ENCODE measurements around the gene HSPG2.
"Not testable (repeated sequence)": the region's sequence is repeated elsewhere in the genome, so short reads cannot be mapped to it uniquely, and the experiment has no call there.

Gene HSPG2

DNA sequence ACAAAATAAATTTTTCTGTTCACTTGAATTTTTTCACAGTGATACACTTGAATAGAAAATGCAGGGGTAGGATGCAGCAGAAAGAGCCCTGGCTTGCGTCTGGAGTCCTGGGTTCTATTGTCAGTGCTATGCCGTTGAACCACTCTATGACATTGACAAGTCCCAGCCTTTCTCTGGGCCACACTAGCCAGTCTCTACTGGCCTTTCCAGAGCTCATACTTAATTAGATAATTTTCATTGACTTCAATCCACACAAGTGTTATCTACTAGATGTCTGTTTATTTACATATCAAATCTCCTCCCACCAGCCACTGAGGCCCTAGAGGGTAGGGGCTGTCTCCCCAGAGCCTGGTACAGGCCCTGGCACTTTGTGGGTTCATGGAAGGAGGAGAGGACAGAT, 24.2 kb upstream of the HSPG2 start:
- intact Hi-C loops (cut with DNase I), result no loop called here
- DNase-seq, result no peak

DNA sequence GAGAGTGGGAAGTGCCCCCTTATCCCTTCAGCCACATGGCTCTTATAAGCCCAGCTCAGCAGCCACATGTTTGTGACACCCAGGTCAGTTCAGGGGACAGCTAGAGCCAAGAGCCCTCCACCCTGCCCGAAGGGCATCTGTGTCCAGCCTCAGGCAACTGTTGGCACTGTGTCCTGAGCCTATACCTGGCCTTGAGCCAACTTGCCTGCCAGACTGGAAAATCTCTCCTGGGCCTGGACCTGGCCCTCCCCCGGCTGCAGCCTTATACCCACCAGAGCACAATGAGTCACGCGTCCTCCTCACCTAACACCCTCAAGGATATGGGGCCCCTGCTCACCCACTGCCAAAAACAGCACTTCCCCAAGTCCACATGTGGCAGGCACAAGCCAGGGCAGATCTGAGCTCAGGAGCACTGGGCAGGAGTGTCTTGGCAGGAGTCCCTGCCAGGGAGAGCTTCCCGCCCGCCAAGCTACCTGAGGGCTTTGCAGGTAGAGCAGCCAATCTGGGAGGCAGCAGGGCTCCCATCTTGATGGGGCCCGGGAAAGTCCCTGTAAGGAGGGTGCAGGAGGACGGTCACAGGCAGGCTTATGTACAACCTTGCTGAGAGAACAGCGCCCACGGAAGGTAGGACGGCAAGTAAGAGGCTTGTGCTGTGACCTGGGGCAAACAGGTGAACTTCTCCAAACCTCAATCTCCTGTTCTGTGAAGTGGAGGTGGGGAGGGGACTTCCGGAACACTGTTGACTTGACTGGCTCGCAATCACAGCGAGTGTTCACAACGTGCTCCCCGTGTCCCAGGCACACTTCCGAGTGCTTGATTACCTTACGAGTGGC, 19.8 kb upstream of the HSPG2 start:
- intact Hi-C loops (cut with DNase I), result no loop called here
- no peak for DNase-seq

DNA sequence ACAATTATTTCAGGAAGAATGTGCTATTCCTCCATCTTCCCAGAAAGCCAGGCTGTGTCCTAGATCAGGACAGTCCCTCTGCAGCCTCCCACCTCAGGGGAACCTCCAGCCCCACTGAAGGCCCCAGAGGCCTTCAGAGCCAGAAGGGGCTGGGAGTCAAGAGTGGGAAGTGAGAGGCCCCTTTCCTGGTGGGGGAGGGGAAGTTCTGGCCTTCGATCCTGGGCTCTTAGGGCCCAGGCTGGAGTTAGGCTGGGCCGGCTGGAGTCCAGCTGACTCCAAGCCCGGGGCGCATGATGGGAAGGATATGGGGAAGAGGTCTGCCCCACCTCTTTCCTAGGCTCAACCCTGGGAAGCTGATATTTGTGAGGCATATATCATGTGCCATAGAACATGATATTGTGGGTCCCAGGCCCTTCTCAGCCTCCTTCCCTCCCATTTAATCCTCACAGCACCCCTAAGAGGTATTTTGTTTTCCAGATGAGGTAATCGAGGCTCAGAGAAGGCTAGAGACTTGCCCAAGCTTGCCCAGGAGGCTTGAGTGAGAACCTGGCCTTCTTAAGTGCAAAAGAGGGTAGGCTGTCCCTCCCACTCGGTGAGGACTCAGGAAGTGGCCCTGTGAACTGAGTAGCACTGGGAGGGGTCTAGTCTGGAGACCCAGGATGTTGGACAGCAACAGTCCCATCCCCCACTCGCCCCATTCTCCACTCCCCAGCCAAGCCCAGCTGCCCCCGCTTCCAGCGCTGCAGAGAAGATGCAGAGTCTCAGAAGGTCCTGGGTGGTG, 18.6 kb upstream of the HSPG2 start:
- no peak for DNase-seq
- intact Hi-C loops (cut with DNase I), result no loop called here

DNA sequence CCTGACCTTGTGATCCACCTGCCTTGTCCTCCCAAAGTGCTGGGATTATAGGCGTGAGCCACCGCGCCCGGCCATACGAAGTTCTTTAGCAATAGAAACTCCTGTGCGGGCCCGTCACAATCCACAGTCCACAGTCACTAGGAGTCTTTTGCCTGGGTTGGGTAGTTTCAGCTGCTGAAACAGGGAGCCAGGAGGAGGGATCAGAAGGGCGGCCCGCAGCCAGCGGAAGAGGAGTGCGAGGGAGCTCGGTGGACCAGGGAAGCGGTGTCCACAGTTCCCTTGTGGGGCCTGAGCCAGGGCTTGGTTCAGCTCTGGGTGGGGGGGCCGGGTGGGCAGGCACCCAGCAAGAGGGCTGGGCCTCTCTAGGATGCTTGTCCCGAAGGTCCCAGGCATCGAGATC, 17.9 kb upstream of the HSPG2 start:
- intact Hi-C loops (cut with DNase I), result no loop called here
- no peak for DNase-seq

DNA sequence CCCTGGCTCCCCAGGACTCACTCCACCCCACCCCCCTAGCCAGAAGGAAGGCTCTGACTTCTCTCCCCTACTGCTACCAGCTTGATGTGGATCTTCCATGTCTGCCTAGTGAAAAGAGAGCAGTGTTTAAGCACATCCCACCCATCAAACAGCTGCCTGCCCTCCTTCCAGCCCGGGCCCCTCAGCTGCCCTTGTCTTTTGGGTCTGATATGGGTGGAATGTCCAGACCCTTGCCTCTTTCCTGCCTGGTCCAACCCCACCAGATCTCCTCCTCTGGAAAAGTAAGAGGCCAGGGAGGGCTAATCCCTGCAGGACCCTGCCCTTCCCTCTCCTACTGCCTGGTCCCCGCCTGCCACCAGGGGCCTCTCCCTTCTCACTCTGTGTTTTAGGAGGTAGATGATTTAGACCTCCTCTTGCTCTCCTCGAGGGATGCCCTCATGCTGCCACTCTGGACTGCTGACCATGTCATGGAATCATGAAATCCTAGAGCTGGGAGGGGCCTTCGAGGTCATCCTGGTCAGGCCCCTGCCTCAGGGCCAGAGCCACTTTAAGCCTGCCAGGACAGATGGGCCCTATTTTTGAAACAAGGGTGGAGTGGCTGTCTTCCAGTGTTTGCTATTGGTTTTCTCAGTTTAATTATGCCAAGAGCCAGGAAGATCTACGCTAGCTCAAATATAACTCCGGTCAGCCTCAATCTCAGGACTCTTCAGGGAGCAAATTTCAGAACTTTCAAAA, 15.8 kb upstream of the HSPG2 start:
- no peak for DNase-seq
- intact Hi-C loops (cut with DNase I), result no loop called here

DNA sequence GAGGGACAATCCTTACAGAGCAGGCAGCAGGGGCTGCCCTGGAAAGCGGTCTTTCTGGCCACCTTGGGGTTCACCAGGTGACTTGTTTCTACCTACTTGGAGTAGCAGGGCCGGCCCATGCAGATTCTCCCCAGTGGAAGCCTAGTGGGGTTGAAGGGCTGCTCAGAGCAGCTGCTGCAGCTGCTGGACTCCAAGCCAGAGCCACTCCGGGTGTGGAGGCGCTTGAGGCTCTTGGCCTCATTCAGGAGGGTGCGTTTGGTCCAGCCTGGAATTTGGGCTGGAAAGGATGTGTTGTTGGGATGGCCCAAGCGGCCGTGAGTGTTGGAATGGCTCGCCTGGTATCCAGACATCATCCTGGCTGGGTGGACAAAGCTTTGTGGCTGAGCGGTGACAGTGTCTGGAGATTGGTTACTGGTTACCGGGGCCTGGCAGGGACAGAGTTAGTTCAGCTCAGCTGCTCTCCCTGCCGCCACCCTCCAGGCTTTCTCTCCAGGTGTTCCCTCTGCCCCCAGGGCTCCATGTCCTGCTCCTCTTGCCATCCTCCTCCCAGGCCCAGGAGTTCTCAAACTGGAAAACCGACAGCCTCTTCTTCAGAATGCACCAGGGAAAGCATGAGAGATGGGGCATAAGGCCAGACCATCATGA, 14.2 kb upstream of the HSPG2 start:
- no peak for DNase-seq
- intact Hi-C loops (cut with DNase I), result no loop called here

DNA sequence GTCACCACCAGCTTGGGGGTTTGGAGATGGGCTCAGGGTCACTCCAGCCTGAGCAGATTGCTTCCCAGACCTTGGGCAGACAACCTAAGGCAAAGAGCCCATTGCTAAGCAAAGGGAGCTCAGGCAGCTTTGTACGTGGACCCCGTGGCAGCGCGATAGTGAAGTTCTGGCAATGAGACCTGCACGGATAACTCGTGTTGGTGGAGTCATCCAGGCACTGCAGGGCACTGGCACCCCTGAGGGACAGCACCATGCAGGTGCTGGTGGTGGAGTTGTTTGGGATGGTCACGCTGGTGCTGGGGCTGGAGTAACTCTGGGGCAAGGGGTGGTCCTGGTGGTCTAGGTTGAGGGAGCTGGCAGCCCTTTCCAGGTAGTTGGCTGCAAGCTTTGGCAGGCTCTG, 13.6 kb upstream of the HSPG2 start:
- intact Hi-C loops (cut with DNase I), result no loop called here
- no peak for DNase-seq

DNA sequence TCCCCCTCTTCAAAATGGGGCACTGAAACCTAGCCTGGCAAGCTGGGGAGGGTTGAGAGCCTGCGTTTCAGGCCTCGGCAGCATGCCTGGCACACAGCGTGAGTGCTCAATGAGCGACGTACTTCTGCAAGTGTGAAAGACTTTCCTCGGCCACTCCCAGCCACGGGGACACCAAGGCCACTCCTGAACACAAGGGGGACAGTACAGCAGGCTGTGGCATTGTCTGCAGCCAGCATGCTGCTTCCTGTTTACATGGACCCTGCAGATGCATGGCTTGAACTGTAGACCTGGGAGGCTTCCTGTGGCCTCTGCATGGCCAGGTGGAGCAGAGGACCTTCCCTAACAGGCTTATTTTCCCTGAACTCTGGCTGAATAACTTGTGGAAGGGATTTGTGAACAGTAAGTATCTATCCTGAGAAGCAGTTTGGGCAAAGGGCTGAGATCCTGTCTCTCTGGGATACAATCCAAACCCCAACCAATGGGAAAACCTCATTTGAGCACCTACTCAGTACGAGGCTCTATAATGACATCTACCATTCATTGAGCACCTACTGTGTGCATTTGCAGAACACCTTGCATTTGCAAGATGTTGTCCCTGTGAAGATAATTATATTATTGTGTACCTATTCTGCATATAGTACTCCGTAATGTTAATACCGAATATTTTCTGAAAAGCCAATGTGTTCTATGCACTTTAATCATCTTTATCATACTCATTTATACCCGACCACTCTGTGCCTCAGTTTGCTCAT, 9.9 kb upstream of the HSPG2 start:
- DNase-seq, result no peak
- intact Hi-C loops (cut with DNase I), result no loop called here

DNA sequence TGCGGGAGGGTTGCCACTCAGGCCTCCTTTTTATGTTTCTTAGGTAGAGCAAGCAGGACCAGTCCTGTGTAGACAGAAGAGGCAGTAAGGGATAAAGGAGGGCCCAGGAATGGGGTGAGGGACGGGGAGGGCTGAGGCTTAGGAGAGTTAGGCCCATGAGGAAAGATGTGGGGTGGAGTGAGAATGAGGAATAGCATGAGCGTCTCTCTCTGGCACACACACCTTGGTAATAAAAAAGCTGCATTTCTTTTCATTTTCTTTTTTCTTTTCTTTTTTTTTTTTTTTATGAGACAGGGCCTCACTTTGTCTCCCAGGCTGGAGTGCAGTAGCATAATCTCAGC, 7.6 kb upstream of the HSPG2 start:
- intact Hi-C loops (cut with DNase I), result no loop called here
- no peak for DNase-seq

DNA sequence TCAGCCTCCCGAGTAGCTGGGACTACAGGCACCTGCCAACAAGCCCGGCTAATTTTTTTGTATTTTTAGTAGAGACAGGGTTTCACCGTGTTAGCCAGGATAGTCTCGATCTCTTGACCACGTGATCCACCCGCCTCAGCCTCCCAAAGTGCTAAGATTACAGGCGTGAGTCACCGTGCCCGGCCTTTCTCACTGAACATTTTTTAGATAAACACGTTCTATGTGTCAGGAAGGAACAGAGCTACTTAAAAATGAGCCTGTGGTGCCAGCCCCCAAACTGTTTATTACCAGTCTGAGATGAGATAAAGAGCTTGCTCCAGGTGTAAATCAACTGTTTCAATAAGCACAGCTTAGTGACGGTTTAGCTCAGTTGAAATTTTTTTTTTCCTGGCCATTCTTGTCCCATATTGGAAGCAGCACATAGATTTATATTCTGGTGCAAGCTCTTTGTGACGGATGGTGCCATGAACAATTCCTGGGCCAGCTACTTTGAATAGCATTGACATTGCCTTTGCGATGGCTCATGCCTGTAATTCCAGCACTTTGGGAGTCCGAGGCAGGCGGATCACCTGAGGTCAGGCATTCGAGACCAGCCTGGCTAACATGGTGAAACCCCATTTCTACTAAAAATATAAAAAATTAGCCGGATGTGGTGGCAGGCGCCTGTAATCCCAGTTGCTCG, 6.0 kb upstream of the HSPG2 start:
- DNase-seq, result peak in 2 of 42 donors; percentile 14 to 43
- intact Hi-C loops (cut with DNase I), result not testable (repeated sequence)

DNA sequence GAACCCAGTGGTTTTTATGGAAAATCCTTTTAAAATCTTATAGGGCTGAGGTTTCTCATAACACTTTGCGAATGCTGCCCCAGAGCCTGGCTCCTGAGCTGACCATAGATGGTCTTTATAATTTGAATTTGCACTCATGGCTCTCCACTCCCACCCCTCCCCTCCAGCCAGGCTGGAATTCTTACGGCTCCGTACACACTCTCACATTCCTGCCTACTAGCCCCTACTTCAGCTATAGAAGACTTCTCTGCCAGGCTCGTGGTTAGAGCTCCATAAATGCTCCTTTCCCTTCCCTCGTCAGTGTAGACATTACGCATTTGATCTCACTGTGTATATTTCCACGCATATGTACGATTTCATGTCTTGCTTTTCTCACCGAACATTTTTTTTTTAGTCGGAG, 5.4 kb upstream of the HSPG2 start:
- no peak for DNase-seq
- intact Hi-C loops (cut with DNase I), result no loop called here

DNA sequence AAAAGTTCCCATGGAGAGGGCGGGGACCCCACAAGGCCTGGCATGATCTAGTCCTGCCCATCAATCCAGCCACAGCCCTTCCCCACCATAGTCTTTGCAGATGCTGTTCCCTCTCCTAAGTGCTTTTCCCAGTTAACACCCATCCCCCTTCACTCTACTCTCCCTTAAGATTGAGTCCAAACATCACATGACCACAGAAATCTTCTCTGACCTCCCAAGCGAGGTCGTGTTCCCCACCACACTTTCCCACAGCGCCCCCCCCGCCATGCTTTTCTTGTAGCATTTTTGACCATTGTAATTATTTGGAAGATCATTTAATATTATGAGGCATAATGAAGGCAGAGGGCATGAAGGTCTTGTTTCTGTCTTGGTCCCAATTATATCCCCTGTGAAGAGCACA, 4.3 kb upstream of the HSPG2 start:
- DNase-seq, result no peak
- intact Hi-C loops (cut with DNase I), result no loop called here

DNA sequence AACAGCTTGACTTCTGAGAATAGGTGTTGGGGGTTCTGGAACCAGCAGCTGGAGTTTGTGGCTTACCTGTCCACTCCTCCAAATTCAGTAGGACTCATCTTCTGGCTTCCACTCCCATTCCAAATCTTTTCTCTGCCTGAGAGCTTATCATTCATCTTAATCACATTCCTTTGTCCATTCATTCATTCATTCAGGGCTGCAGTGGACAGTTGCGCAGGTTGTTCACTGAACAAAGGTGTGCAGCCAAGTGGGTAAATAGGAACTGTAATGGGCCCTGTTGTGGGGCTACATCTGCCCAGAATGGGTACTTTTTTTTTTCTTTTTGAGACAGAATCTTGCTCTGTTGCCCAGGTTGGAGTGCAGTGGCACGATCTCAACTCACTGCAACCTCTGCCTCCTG, 3.4 kb upstream of the HSPG2 start:
- no peak for DNase-seq
- intact Hi-C loops (cut with DNase I), result no loop called here

DNA sequence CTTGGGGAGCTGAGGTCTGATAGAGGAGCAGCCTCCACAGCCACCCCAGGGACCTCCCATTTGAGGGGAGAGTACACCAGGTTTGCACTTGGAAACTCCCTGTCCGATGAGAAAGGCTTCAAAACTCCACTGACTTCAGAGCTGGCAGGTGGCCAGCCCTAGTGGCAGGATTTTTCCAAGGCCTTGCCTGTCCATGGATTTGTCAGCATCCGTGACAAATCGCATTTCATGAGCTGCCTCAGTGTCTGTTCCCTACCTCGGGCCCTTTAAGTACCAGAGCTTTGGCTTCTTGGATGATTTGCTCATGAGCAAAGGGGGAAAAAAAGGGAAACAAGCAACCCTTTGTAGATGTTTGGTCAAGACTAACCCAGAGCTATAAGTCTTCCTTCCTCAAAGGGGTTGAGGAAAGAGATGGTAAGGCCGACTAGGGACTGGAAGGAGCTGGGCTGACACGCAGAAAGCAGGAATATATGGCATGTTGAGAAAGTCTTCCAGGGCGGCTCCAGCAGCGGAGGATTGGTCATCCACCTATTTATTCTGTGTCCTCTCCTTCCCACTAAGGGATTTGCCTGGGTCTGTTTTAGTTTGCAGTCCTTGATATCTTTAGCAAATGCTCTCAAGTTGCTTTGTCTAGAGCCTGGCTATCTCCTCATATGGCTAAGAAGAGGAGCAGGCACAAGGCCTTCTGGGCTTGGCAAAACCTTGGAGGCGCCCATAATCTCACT, 2.7 kb upstream of the HSPG2 start:
- DNase-seq, result peak in 41 of 42 donors; percentile 35 to 88 (median 66)
- intact Hi-C loops (cut with DNase I), result loop anchor here (5.0 kb wide), 1 partner anchor 158 kb away; the partner anchor contains the start of gene USP48

DNA sequence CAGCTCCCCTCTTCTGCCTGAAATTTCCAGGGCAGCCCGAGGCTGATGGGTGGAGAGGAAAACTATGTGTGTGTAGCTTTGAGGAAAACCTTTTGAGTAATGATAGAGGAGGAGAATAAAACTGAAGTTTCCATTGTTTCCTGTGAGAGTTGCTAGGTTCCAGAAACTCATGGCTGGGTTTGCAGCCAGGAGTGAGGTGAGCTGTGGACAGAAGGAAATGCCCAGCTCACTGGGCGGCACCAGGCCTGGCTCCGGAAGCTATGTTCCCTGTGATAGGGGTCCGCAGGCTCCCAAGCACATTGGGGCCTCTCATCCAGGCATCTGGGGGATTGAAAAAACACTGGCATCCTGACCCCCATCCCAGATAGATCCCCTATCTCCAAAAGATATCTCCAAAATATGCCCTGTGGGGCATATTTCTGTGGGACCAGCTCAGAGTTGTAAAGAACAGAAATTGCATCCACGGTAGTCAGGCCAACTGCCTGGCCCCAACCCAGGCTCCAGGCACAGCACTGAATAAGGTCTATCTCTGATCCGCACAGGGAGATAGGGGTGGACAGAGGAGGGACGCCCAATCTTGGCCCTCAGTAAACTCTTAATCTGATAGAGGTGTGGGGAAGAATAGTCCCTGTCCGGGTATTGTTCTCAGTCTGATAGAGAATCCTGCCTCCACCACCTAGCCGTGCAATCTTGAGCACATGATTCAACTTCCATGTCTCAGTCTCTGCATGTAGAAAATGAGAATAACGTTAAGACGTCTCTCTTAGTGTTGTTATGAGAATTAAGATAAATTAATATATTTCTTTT, 1.8 kb upstream of the HSPG2 start:
- intact Hi-C loops (cut with DNase I), result loop anchor here (5.0 kb wide), 1 partner anchor 157 kb away; the partner anchor contains the start of gene USP48
- DNase-seq, result no peak

DNA sequence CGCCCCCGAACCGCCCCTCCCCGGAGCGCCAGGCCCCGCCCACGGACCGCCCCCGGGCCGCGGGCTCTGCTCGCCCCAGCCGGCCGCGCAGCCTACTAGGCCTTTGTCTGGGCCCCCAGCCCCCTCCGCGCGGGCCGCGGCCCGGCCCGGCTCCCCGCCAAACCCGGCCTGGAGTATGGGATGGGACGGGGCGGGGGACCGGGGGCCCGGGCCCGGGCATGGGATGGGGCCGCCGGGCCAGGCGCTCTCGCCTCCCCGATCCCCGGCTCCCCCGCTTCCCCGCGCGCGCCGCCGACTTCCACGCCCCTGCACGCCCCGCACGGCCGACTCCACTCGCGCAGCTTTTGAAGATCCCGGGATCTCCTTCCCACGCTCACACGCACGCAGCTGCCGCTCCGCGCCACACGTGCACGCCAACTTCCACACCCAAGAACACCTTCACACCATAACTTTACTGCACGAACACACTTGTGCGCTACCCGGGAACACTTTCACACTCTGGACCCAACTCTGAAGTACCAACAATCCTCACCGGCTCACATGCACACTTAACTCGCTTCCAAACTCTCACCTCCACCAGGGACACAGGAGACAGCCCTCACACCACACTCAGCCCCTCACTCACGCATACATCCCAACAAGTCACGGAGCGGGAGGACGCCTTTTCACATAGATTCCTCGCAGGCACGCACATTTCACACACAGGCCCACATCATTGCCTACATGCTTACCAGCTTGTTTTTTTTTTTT, 437 bp upstream of the HSPG2 start:
- intact Hi-C loops (cut with DNase I), result loop anchor here (5.0 kb wide), 1 partner anchor 155 kb away; the partner anchor contains the start of gene USP48
- DNase-seq, result peak; percentile 66 to 94 (median 88)

Data from head of caudate nucleus (tissue), 42 donors.